ENCODE measurements around the gene GRK1. TPM values are rescaled to one million over a fixed set of nuclear protein-coding genes. Genes with fewer than 3 reads are reported as not detected.

GRK1 gene
- total and polyA plus RNA-seq, 4 experiments from 2014 or later = not detected

GRCh38 chr13:113663934-113664333, 3.1 kb upstream of the GRK1 start:
- no peaks in the 10 kb centered on the region for H3K36me3 ChIP-seq (ENCODE audit: insufficient read depth, low read length)
- H3K36me3 Mint-ChIP-seq = peaks cover 1 to 14% of the 10 kb centered on the region in 2 donors

DNA sequence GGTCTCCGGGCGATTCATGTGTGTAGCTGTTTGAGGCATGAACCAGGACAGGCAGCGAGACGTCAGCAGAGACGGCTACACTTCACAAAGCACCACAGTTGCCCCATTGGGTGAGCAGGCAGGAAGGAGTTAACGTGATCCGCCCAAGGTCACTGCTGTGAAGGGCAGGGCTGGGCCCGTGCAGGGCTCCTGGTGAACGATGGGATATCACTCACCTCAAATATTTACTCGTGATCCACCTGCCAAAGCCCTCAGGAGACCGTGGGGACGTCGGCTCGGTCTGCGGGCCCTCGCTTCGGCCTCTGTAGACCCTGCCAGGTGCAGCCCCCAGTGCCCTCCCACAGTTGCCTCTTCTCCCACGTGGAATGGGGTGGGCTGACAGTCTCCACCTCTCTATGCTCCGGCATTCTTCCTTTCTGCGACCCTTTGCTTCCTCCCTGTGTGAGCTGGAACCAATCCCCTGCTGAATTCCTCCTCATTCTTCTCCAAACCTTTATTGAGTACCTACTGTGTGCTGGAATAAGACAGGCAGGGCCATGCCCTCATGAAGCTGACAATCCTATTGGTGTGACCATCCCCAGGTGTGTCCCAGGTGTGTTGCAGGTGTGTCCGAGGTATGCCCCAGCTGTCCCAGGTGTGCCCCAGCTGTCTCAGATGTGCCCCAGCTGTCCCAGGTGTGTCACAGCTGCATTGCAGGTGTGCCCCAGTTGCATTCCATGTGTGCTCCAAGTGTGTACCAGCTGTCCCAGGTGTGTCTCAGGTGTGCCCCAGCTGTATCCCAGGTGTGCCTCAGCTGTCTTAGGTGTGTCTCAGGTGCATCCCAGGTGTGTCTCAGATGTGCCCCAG, 2.0 kb upstream of the GRK1 start:
- Mint-ChIP-seq H3K9me3 (peaks cover 0 to 23% (median 17%) of the 10 kb centered on the region in 8 donors), H3K27ac (no peak overlapping the region), H3K27me3 (peaks cover 2% of the 10 kb centered on the region in 2 donors), H3K36me3 (peaks cover 1 to 14% of the 10 kb centered on the region in 2 donors), H3K4me1 (no peaks in the 10 kb centered on the region), H3K4me3 (no peak overlapping the region)
- no peak overlapping the region for H3K27ac ChIP-seq (ENCODE audit: low read depth, low read length)
- ChIA-PET POLR2A (ENCODE audit: partially characterized antibody) (no interaction called here), CTCF (ENCODE audit: partially characterized antibody) (interaction anchor here (1.6 kb wide), 1 partner anchor 60 kb away, joined by 5 read pairs; no protein-coding TSS in a partner anchor)
- no peaks in the 10 kb centered on the region for H3K27me3 ChIP-seq (ENCODE audit: insufficient read depth, low read length)
- H3K9me3 ChIP-seq (ENCODE audit: control insufficient read depth in 1 of 2, low read length in 2 of 2) = no peaks in the 10 kb centered on the region
- DNase-seq = no peak
- H3K4me3 ChIP-seq (ENCODE audit: low read length in 2 of 2) = no peak overlapping the region
- intact Hi-C loops (cut with micrococcal nuclease) = no loop called here
- H3K4me1 ChIP-seq (ENCODE audit: insufficient read depth, low read length) = no peaks in the 10 kb centered on the region
- H3K36me3 ChIP-seq (ENCODE audit: insufficient read depth, low read length) = no peaks in the 10 kb centered on the region

More at GRCh38 chr13:113663934-113664333, 3.1 kb upstream of the GRK1 start:
- Mint-ChIP-seq H3K4me3 (no peak overlapping the region), H3K27me3 (peaks cover under 1 to 2% of the 10 kb centered on the region in 2 donors), H3K27ac (no peak overlapping the region), H3K9me3 (peaks cover 0 to 23% (median 17%) of the 10 kb centered on the region in 8 donors), H3K4me1 (no peaks in the 10 kb centered on the region)
- intact Hi-C loops (cut with micrococcal nuclease) = no loop called here
- Histone ChIP-seq H3K27me3 (ENCODE audit: insufficient read depth, low read length) (no peaks in the 10 kb centered on the region), H3K9me3 (ENCODE audit: control insufficient read depth in 1 of 2, low read length in 2 of 2) (no peaks in the 10 kb centered on the region), H3K4me1 (ENCODE audit: insufficient read depth, low read length) (no peaks in the 10 kb centered on the region), H3K4me3 (ENCODE audit: low read length in 2 of 2) (no peak overlapping the region), H3K27ac (ENCODE audit: low read depth, low read length) (no peak overlapping the region)
- DNase-seq = no peak
- CTCF ChIA-PET (ENCODE audit: partially characterized antibody) = interaction anchor here (1.6 kb wide), 1 partner anchor 61 kb away, joined by 5 read pairs; no protein-coding TSS in a partner anchor
- POLR2A ChIA-PET (ENCODE audit: partially characterized antibody) = no interaction called here

- Histone ChIP-seq H3K27ac (ENCODE audit: low read depth, low read length) (no peak overlapping the region), H3K9me3 (ENCODE audit: control insufficient read depth in 1 of 2, low read length in 2 of 2) (no peaks in the 10 kb centered on the region), H3K4me1 (ENCODE audit: insufficient read depth, low read length) (no peaks in the 10 kb centered on the region), H3K36me3 (ENCODE audit: insufficient read depth, low read length) (no peaks in the 10 kb centered on the region), H3K4me3 (ENCODE audit: low read length in 2 of 2) (no peak overlapping the region), H3K27me3 (ENCODE audit: insufficient read depth, low read length) (no peaks in the 10 kb centered on the region)
- Mint-ChIP-seq H3K4me1 (no peaks in the 10 kb centered on the region), H3K27ac (no peak overlapping the region), H3K4me3 (no peak overlapping the region), H3K9me3 (peaks cover 0 to 18% (median 15%) of the 10 kb centered on the region in 8 donors), H3K36me3 (peaks cover under 1 to 12% of the 10 kb centered on the region in 2 donors), H3K27me3 (peaks cover 2% of the 10 kb centered on the region in 2 donors)
- no peak for DNase-seq
- intact Hi-C loops (cut with micrococcal nuclease) = no loop called here
- ChIA-PET POLR2A (ENCODE audit: partially characterized antibody) (no interaction called here), CTCF (ENCODE audit: partially characterized antibody) (interaction anchor here (1.6 kb wide), 1 partner anchor 59 kb away, joined by 5 read pairs; no protein-coding TSS in a partner anchor)
Observed at GRCh38 chr13:113665597-113666328, 1.3 kb upstream of the GRK1 start.

GRCh38 chr13:113666329-113666670, 719 bp upstream of the GRK1 start:
- H3K36me3 Mint-ChIP-seq = peaks cover 0 to 7% of the 10 kb centered on the region in 2 donors
- Histone ChIP-seq H3K27ac (ENCODE audit: low read depth, low read length) (no peak overlapping the region), H3K4me3 (ENCODE audit: low read length in 2 of 2) (no peak overlapping the region), H3K36me3 (ENCODE audit: insufficient read depth, low read length) (no peaks in the 10 kb centered on the region), H3K9me3 (ENCODE audit: control insufficient read depth in 1 of 2, low read length in 2 of 2) (no peaks in the 10 kb centered on the region), H3K4me1 (ENCODE audit: insufficient read depth, low read length) (no peaks in the 10 kb centered on the region), H3K27me3 (ENCODE audit: insufficient read depth, low read length) (no peaks in the 10 kb centered on the region)
- H3K9me3 Mint-ChIP-seq = peaks cover 0 to 13% (median 10%) of the 10 kb centered on the region in 8 donors
- no peaks in the 10 kb centered on the region for H3K4me1 Mint-ChIP-seq
- ChIA-PET CTCF (ENCODE audit: partially characterized antibody) (no interaction called here), POLR2A (ENCODE audit: partially characterized antibody) (no interaction called here)
- no peak overlapping the region for H3K27ac Mint-ChIP-seq
- peaks cover 2% of the 10 kb centered on the region in 2 donors for H3K27me3 Mint-ChIP-seq
- H3K4me3 Mint-ChIP-seq = no peak overlapping the region
- DNase-seq = no peak
- intact Hi-C loops (cut with micrococcal nuclease) = no loop called here

DNA sequence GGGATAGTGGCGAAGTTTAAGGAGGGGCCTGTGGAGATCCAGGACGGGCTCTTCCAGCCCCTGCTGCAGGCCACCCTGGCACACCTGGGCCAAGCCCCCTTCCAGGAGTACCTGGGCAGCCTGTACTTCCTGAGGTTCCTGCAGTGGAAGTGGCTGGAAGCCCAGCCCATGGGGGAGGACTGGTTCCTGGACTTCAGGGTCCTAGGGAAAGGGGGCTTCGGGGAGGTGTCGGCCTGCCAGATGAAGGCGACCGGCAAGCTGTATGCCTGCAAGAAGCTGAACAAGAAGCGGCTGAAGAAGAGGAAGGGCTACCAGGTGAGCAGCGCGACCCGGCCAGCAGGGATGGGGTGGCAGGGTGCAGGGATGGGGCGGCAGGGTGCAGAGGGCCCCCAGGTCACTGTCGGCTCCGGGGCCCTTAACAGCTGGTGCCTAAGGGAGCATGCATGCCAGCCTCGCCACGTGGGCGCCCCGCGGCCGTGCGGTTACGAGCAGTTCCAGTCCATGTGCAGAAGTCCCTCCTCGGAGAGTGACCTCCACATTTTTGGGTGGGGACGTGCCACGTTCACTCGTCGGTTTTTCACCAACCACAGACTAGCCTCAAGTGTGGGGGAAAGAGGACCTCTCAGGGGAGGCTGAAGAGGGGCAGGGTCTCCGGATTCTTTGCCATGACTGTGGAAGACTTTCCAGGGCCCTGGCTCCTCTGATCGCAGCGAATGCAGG, 912 bp downstream of the GRK1 start:
- intact Hi-C loops (cut with micrococcal nuclease) = no loop called here
- no peaks in the 10 kb centered on the region for H3K36me3 ChIP-seq (ENCODE audit: insufficient read depth, low read length)
- no peaks in the 10 kb centered on the region for H3K4me1 ChIP-seq (ENCODE audit: insufficient read depth, low read length)
- ChIA-PET POLR2A (ENCODE audit: partially characterized antibody) (no interaction called here), CTCF (ENCODE audit: partially characterized antibody) (interaction anchor here (1.2 kb wide), 1 partner anchor 57 kb away, joined by 4 read pairs; no protein-coding TSS in a partner anchor)
- Mint-ChIP-seq H3K27ac (no peak overlapping the region), H3K36me3 (no peaks in the 10 kb centered on the region), H3K9me3 (no peaks in the 10 kb centered on the region), H3K27me3 (peaks cover 2% of the 10 kb centered on the region in 2 donors), H3K4me1 (peaks cover 0 to 2% (median under 1%) of the 10 kb centered on the region in 4 donors), H3K4me3 (no peak overlapping the region)
- no peaks in the 10 kb centered on the region for H3K9me3 ChIP-seq (ENCODE audit: control insufficient read depth in 1 of 2, low read length in 2 of 2)
- no peak overlapping the region for H3K27ac ChIP-seq (ENCODE audit: low read depth, low read length)
- no peaks in the 10 kb centered on the region for H3K27me3 ChIP-seq (ENCODE audit: insufficient read depth, low read length)
- no peak overlapping the region for H3K4me3 ChIP-seq (ENCODE audit: low read length in 2 of 2)
- no peak for DNase-seq

DNA sequence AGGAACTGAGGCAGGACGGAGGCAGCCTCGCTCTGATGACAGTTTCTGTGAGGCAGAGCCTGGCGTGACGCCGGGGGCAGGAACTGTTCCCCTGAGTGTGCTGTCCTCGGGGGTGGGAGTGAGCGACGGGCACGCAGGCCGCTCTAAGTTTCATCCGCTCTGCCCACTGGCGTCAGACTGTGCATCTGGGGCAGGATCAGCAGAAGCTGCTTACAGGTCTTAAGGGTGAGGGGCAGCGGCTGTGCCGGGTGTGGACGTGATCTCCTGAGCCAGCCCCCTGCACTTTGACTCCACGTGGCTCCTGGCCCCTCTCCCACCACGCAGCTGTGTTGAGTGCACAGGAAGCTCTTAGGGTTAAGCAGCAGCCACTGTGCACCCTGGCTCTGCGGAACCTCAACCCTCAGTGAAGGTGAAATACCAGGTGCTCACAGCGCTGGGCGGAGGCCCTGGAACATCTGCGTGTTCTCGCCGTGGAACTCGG, 1.5 kb downstream of the GRK1 start:
- CTCF ChIA-PET (ENCODE audit: partially characterized antibody) = no interaction called here

More for the DNA sequence above, 1.5 kb downstream of the GRK1 start:
- H3K4me1 ChIP-seq (ENCODE audit: insufficient read depth, low read length) = no peaks in the 10 kb centered on the region
- no peaks in the 10 kb centered on the region for H3K27me3 ChIP-seq (ENCODE audit: insufficient read depth, low read length)
- no peaks in the 10 kb centered on the region for H3K36me3 ChIP-seq (ENCODE audit: insufficient read depth, low read length)
- no peak overlapping the region for H3K4me3 ChIP-seq (ENCODE audit: low read length in 2 of 2)
- Mint-ChIP-seq H3K4me3 (no peak overlapping the region), H3K9me3 (no peaks in the 10 kb centered on the region), H3K4me1 (peaks cover 0 to 2% (median under 1%) of the 10 kb centered on the region in 4 donors), H3K27me3 (peaks cover 2% of the 10 kb centered on the region in 2 donors), H3K36me3 (no peaks in the 10 kb centered on the region), H3K27ac (no peak overlapping the region)
- POLR2A ChIA-PET (ENCODE audit: partially characterized antibody) = no interaction called here
- intact Hi-C loops (cut with micrococcal nuclease) = no loop called here
- H3K27ac ChIP-seq (ENCODE audit: low read depth, low read length) = no peak overlapping the region
- DNase-seq = no peak
- no peaks in the 10 kb centered on the region for H3K9me3 ChIP-seq (ENCODE audit: control insufficient read depth in 1 of 2, low read length in 2 of 2)
